ENCODE measurements around the gene KCNE1.

GRCh38 chr21:34558166-34558565 is 46.2 kb upstream of the KCNE1 start:
- no peak for TF ChIP-seq CTCF (IDR thresholded peaks at IDR 0.05)
- no peak for TF ChIP-seq POLR2A (IDR thresholded peaks at IDR 0.05)
